Type B pancreatic cell (in vitro differentiated cells): ENCODE results near the gene FOXC2. TPM values are rescaled to one million over a fixed set of nuclear protein-coding genes. Genes with fewer than 3 reads are reported as not detected.

Source experiments
- DNase-seq: peaks from one replicate; pipeline ENCODE4 v3.0.0; 2021; ENCODE audit warnings: mixed read lengths; ENCODE audit not compliant: unreplicated experiment; ENCODE audit errors: extremely low spot score
- H3K27ac Mint-ChIP-seq: 2 replicates; pipeline ENCODE4 v1.8.0; 2021; ENCODE audit warnings: mild to moderate bottlenecking, mixed read lengths
- H3K27me3 Mint-ChIP-seq: 2 replicates; pipeline ENCODE4 v1.8.0; 2021; ENCODE audit warnings: mixed read lengths
- H3K36me3 Mint-ChIP-seq: 2 replicates; pipeline ENCODE4 v1.8.0; 2021; ENCODE audit warnings: mixed read lengths
- H3K4me1 Mint-ChIP-seq: one replicate; pipeline ENCODE4 v1.8.0; 2021; ENCODE audit warnings: mixed read lengths; ENCODE audit not compliant: unreplicated experiment
- H3K4me3 Mint-ChIP-seq: 2 replicates; pipeline ENCODE4 v1.8.0; 2021; ENCODE audit warnings: mild to moderate bottlenecking, mixed read lengths
- H3K9me3 Mint-ChIP-seq: 2 replicates; pipeline ENCODE4 v1.8.0; 2021; ENCODE audit warnings: mixed read lengths
- total RNA-seq: library from RNA; stranded (reverse); gene quantifications from 2 replicates; pipeline ENCODE4 v1.2.1, GENCODE V29; 2021; ENCODE audit warnings: low replicate concordance
- TF ChIP-seq, protein P1 (sequence below): fragments of 200-600 bp; sonication (generic); conservative IDR thresholded peaks from 2 replicates; pipeline ENCODE4 v1.5.0; 2021; ENCODE audit warnings: antibody characterized with exemption, mild to moderate bottlenecking

FOXC2 gene
- total RNA-seq, 1 donor from 2014 or later = 11.3 TPM

DNA sequence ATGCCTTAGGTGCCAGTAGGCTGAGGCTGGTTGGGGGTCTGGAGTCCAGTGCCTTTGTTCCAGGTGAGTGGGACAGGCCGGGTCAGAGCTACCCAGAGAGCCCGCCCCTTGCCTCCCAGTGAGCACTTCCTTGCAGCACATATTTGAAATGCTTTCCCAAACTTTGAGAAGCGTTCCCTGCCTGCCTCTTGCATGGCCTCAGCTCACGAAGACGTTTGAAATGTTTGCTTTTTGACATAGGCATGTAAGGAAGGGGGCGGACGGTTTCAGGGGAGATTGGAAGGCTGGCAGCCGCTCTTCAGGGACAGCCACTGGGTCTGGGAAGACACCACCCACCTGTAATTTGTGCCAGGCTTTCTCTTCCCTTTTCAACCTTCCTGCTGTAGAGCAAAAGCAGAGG lies 6.6 kb downstream of the FOXC2 start:
- no peak overlapping the region for H3K4me3 Mint-ChIP-seq

DNA sequence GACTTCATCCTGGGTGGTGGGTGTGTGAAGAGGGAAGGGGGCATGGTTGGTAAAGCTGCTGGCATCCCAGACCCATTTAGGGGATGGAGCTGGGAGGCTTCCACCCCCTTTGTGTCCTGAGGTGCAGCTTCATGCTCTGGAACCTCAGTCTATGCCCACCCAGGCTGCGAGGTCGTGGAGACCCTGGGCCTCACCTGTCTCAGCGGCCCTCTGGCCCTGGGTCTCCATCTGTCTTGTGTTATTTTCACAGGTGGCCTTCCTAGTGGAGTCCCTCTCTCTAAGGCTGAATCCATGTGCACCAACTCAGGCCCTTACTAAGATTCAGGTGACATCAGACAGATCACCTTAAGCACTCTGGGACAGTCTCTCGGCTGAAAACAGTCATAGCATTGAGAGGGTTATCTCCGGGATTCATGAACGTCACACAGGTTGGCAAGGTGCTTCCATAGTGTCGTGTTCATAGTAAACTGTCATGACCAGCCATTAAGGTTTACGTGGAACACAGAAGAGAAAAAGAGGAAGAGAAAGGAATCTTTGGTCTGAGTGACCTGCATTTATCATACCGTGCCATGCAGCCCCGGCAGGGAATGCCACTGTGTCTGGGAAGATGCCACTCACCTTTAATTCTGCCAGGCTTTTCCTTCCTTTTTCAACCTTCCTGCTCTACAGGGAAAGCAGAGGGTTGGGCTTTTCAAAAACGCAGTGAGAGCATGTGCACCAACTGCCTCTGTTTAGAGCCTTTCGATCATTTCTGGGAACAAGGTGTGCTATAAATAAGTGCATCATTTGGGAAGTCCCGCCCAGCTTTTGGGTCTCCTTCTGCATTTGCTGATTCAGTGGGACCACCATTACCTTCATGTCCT lies 7.2 kb downstream of the FOXC2 start:
- Mint-ChIP-seq H3K36me3 (peaks cover 21% of the 10 kb centered on the region), H3K4me1 (peaks cover 42% of the 10 kb centered on the region), H3K27me3 (peaks cover 96% of the 10 kb centered on the region), H3K9me3 (no peaks in the 10 kb centered on the region), H3K4me3 (peak overlapping the region; percentile 29), H3K27ac (no peak overlapping the region)
- TF ChIP-seq, protein P1, sequence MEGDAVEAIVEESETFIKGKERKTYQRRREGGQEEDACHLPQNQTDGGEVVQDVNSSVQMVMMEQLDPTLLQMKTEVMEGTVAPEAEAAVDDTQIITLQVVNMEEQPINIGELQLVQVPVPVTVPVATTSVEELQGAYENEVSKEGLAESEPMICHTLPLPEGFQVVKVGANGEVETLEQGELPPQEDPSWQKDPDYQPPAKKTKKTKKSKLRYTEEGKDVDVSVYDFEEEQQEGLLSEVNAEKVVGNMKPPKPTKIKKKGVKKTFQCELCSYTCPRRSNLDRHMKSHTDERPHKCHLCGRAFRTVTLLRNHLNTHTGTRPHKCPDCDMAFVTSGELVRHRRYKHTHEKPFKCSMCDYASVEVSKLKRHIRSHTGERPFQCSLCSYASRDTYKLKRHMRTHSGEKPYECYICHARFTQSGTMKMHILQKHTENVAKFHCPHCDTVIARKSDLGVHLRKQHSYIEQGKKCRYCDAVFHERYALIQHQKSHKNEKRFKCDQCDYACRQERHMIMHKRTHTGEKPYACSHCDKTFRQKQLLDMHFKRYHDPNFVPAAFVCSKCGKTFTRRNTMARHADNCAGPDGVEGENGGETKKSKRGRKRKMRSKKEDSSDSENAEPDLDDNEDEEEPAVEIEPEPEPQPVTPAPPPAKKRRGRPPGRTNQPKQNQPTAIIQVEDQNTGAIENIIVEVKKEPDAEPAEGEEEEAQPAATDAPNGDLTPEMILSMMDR = no peak
- no peak for DNase-seq

More for the DNA sequence above, 6.6 kb downstream of the FOXC2 start:
- TF ChIP-seq, protein P1 = no peak
- Mint-ChIP-seq H3K27me3 (peaks cover 93% of the 10 kb centered on the region), H3K36me3 (peaks cover 20% of the 10 kb centered on the region), H3K4me1 (peaks cover 40% of the 10 kb centered on the region), H3K27ac (no peak overlapping the region), H3K9me3 (no peaks in the 10 kb centered on the region)
- no peak for DNase-seq

DNA sequence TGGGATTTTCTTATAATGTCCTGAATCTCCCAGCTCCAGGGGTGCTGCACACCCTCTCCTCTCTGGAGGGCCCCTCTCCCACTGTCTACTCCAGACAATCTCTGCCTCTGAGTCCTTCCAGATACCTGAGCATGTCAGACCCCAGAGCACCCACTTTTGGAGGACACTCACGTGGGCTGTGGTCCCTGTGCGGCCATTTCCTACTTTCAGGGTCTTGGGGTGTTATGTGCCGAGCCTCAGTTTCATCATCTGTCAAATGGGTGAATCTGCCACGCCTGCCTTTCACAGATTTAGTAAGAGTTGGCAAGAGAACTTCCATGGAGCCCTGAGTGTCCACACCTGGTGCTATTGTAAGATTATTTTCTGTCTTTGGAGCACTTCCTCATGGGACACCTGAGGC lies 8.0 kb downstream of the FOXC2 start:
- no peaks in the 10 kb centered on the region for H3K9me3 Mint-ChIP-seq
- H3K4me1 Mint-ChIP-seq = peaks cover 42% of the 10 kb centered on the region
- H3K36me3 Mint-ChIP-seq = peaks cover 21% of the 10 kb centered on the region
- TF ChIP-seq, protein P1 = no peak
- H3K27me3 Mint-ChIP-seq = peaks cover 92% of the 10 kb centered on the region
- H3K27ac Mint-ChIP-seq = no peak overlapping the region
- no peak for DNase-seq
- H3K4me3 Mint-ChIP-seq = peak overlapping the region; percentile 45

DNA sequence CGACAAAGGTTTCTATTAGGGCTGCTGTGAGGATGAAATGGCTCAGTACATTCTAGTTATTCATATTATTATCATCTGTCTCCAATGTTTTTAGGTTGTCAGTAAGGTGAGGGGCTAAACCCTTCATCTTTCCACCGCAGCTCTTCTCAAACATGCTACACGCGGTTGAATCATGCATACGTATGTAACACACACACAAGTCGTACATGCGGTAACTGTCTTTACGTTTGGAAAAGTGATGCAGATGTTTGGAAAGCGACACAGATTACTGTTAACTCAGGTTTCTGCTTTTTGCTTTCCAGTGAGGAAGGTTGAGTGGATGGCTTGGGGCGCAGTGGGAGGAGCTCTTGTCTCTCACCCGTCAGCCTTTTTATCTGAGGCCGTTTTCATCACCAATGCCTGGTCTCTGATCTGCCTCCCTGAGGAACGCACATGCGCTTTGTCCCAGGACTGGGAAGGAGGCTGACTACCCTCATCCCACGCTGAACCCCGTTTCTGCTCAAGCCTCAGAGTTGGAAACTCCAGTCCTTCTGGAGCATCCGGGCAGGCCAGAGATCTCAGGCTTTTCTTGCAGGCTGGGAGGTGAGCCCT lies 8.6 kb downstream of the FOXC2 start:
- Mint-ChIP-seq H3K9me3 (no peaks in the 10 kb centered on the region), H3K27ac (no peak overlapping the region), H3K27me3 (peaks cover 92% of the 10 kb centered on the region), H3K36me3 (peaks cover 21% of the 10 kb centered on the region), H3K4me3 (peak overlapping the region; percentile 94), H3K4me1 (peaks cover 42% of the 10 kb centered on the region)
- no peak for DNase-seq
- TF ChIP-seq, protein P1 = no peak

DNA sequence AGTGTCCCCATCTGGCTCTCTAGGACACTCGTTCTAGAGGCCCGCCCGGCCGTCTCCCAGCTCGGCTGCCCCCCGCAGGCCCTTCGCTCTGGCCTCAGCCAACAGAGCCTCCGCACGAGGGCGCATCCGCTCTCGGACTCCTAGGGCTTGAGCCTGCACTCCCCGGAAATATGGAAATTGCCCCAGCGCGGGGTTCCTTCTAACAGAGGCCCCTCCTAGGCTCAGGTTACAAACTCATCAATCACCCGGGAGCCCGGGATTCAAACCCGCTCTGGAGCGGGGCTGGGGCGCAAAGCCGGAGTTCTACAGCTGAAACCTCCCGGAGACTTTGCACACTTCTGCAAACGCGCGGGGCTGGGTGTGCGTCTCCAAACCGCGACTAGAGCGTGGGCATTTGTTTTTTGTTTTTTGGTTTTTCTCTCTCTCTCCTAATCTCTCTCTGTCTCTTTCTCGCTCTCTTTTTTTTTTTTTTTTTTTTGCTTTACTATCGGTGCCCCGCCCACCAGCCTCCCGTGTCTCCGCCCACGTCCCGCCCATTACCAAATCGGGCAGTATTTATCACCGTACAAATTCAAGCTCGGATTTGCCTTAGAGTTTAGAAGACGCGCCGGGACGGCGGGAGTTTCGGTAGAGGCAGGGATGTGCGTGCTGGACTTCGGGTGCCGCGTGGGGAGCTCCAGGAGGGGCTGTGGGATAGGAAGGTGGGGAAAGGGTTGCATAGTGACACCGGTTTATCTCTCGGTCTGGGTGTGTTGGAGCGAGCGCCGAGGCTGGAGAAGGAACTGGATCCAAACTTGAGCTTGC lies 9.3 kb downstream of the FOXC2 start:
- peak; percentile 85 for DNase-seq
- Mint-ChIP-seq H3K9me3 (no peaks in the 10 kb centered on the region), H3K36me3 (peaks cover 15% of the 10 kb centered on the region), H3K4me1 (peaks cover 35% of the 10 kb centered on the region), H3K27me3 (peaks cover 92% of the 10 kb centered on the region), H3K4me3 (peak overlapping the region; percentile 94), H3K27ac (peak overlapping the region; percentile 97)
- TF ChIP-seq, protein P1 = peak; percentile 73
